ENCODE data around the gene RAB11FIP3.

DNA sequence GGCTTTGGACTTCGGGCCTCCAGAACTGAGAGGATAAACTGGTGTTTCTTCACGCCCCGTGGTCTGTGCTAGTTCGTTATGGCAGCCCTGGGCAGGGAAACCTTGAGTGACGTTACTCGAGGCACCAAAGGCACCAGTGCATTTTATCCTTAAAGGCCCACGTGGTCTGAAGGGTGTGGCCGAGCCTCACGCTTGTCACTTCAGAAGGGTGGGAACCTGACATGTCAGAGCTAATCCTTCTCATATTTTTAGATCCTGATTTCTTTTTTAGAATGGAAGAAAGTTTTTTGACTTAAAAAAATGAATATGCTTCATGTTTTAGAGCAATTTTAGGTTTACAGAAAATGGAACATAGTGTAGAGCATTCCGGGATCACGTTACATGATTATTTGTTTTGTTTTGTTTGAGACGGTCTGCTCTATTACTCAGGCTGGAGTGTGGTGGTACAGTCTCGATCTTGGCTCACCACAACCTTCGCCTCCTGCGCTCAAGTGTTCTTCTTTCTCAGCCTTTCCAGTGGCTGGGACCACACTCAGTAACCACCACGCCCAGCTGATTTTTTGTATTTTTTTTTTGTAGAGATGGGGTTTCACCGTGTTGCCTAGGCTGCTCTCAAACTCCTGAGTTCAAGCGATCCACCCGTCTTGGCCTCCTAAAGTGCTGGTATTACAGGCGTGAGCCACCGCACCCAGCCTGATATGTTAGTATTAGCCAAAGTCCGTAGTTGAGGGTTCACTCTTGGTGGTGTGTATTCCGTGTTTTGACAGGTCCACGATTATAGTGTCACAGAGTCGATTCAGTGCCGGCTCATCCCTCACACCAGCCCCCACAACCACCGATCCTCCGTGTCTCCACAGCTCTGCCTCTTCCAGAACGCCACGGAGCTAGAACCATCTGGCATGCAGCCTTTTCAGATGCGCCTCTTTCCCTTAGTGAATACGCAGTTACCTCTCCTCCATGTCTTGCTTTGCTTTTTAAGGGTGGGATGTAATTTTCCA is 47.9 kb downstream of the RAB11FIP3 start:
- TF ChIP-seq CTCF (IDR thresholded peaks at IDR 0.05; ENCODE audit: low read length), result no peak
- no peak for TF ChIP-seq EZH2phosphoT487 (IDR thresholded peaks at IDR 0.05; ENCODE audit: low read length)
